AG04450 (cell line): Measurements from ENCODE around the gene SDK1. TPM values are rescaled to one million over a fixed set of nuclear protein-coding genes. Genes with fewer than 3 reads are reported as not detected.
A peak's percentile ranks its signal among the peaks of the same experiment; 100 is the strongest.

Source experiments
- CTCF ChIA-PET: fragments of 300-600, 350-600 bp; formaldehyde crosslinking; extraction: SDS; loops from one replicate; lab custom pipeline; 2022; ENCODE audit warnings: antibody characterized with exemption, inconsistent platforms; lab: Charles Lee
- POLR2A ChIA-PET: fragments of 350-600 bp; formaldehyde crosslinking; extraction: SDS; loops from one replicate; lab custom pipeline; 2021; ENCODE audit warnings: antibody characterized with exemption, inconsistent platforms; lab: Yijun Ruan, JAX
- DNase-seq: peaks from one replicate; pipeline ENCODE4 v3.0.0-alpha.2; 2011; ENCODE audit warnings: low read depth, low spot score
- H3K27ac ChIP-seq: one replicate; pipeline ENCODE4 v1.5.1; 2012; ENCODE audit warnings: low read depth, low read length, control low read depth
- H3K27me3 ChIP-seq: one replicate; pipeline ENCODE4 v1.6.0; 2012; ENCODE audit warnings: low read length; ENCODE audit not compliant: control insufficient read depth, insufficient read depth
- H3K4me3 ChIP-seq: 2 replicates; pipeline ENCODE4 v1.5.1; 2011; ENCODE audit warnings: mild to moderate bottlenecking, low read depth, low read length, control low read depth
- H3K9me3 ChIP-seq: 2 replicates; pipeline ENCODE4 v1.5.1; 2012; ENCODE audit warnings: low read length; ENCODE audit not compliant: control insufficient read depth, insufficient read depth
- CTCF ChIP-seq: IDR thresholded peaks from 2 replicates; pipeline ENCODE4 v1.5.1; 2011; ENCODE audit warnings: low read depth, low read length, control low read depth, inconsistent platforms
- polyA plus RNA-seq: library from polyadenylated mRNA; depleted of rRNA; stranded (reverse); fragments of >200 nt; gene quantifications from 2 replicates; pipeline ENCODE4 v1.2.3, GENCODE V29; 2011

The SDK1 gene
- polyA plus RNA-seq, 1 experiment: 2.2 TPM

DNA sequence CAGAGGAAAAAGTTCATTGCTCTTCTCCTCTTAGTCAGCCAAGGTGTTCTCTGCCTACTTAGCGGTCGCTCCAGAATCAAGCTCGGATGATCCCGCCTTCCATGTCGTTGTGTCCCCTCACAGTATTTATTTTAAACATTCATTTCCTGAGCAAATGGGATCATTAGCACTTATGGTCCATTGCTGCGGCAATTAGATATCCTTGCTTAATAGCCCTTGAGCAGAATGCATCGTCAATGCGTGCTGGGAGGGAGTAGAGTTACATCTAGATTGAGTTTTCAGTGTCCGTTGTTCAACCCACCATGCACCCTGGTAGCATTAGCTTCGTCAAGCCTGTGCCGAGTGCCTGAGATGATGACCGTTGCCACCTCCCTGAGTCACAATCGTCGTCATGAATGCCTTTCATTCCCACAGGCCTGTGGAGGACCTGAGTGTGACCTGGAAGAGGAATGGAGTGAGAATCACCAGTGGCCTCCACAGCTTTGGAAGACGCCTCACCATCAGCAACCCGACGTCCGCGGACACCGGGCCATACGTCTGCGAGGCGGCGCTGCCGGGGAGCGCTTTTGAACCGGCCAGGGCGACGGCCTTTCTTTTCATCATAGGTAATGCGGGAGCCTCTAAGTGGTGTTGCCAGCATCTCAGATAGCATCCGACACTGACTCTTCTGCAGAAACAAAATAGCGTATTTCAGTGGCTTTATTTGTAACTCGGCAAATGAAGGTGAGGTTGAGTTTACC lies 650.4 kb downstream of the SDK1 start:
- Histone ChIP-seq H3K27me3 (no peaks in the 10 kb centered on the region), H3K9me3 (peaks cover 55% of the 10 kb centered on the region), H3K27ac (peak overlapping the region; percentile 21), H3K4me3 (no peak overlapping the region)
- no peak for DNase-seq
- no peak for TF ChIP-seq CTCF
- ChIA-PET POLR2A (no interaction called here), CTCF (no interaction called here)

DNA sequence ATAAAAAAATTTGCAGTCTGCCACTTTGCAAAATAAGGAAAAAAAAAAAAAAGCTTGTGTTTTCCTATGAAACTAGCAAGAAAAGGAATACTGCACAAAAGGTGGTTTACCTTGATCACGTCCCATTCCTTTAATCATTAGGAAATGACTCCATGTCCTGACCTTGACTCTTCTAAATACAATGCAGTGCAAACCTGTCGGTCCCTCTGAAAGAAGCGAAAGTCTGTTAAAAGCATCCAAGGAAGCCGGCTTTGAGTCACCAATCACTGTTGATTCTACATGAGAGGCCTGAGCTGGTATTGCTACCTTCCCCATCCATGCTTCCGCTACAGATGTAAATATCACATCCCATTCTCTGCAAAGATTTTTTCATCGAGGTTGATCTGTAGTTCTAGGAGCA lies 652.1 kb downstream of the SDK1 start:
- Histone ChIP-seq H3K27me3 (no peaks in the 10 kb centered on the region), H3K9me3 (peaks cover 60% of the 10 kb centered on the region), H3K4me3 (no peak overlapping the region), H3K27ac (no peak overlapping the region)
- TF ChIP-seq CTCF: no peak
- ChIA-PET CTCF (no interaction called here), POLR2A (no interaction called here)
- DNase-seq: no peak

DNA sequence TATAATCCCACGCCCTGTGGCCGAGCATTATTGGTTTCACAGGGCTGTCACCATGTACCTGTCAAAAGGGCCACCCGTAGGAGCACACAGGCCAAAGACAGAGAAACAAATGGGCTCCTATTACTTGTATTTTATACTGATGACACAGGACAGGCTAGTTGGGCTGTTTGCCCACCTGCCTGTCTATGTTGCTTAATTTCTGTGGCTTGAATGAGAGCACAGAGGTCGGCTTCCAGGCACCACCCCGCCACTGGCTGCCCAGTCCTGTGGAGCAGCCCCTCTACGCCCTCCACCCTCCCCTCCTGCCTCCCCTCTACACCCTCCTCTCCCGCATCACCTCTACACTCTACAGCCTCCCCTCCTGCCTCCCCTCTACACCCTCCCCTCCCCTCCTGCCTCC lies 652.9 kb downstream of the SDK1 start:
- POLR2A ChIA-PET: no interaction called here

GRCh38 chr7:3955026-3955425 lies 654.0 kb downstream of the SDK1 start:
- Histone ChIP-seq H3K27me3 (no peaks in the 10 kb centered on the region), H3K9me3 (peaks cover 47% of the 10 kb centered on the region), H3K4me3 (no peak overlapping the region), H3K27ac (no peak overlapping the region)
- CTCF ChIA-PET: no interaction called here
- POLR2A ChIA-PET: no interaction called here
- DNase-seq: no peak
- TF ChIP-seq CTCF: no peak

More for the DNA sequence above, 652.9 kb downstream of the SDK1 start:
- H3K4me3 ChIP-seq: no peak overlapping the region
- no peak overlapping the region for H3K27ac ChIP-seq
- CTCF ChIA-PET: no interaction called here
- H3K27me3 ChIP-seq: no peaks in the 10 kb centered on the region
- DNase-seq: no peak
- no peak for TF ChIP-seq CTCF
- peaks cover 52% of the 10 kb centered on the region for H3K9me3 ChIP-seq

GRCh38 chr7:3955751-3956696 lies 655.0 kb downstream of the SDK1 start:
- ChIA-PET POLR2A (no interaction called here), CTCF (no interaction called here)
- peaks cover 46% of the 10 kb centered on the region for H3K9me3 ChIP-seq
- no peak overlapping the region for H3K27ac ChIP-seq
- no peaks in the 10 kb centered on the region for H3K27me3 ChIP-seq
- no peak overlapping the region for H3K4me3 ChIP-seq
- no peak for TF ChIP-seq CTCF
- DNase-seq: no peak
